ENCODE data around the gene HMGCS1.
"Not testable (repeated sequence)": the region's sequence is repeated elsewhere in the genome, so short reads cannot be mapped to it uniquely, and the experiment has no call there.

HMGCS1 gene

DNA sequence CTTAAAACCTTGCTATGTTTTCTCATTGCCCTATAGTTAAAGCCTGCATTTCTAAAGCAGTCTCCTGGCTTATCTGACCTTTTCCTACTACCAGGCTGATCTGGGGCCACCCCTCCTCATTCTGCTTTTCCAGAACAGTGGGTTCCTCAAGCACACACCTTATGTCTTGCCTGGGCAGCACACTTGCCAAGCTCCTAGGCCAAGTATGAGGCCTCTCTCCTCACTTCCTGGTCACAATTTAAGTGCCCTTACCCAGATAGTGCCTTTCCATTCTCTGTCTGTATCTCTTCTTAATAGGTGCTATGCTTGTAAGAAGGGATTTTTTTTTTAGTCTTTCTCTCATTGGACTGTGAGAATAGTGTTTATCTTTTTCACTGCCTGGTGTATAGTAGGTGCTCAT, 39.7 kb downstream of the HMGCS1 start:
- no peak for DNase-seq (ENCODE audit: low read depth)

- no peak for DNase-seq (ENCODE audit: low read depth)
These were observed 42.6 kb downstream of the HMGCS1 start for GRCh38 chr5:43270645-43271044.

GRCh38 chr5:43268188-43268820, 44.9 kb downstream of the HMGCS1 start:
- DNase-seq (ENCODE audit: low read depth) = no peak

DNA sequence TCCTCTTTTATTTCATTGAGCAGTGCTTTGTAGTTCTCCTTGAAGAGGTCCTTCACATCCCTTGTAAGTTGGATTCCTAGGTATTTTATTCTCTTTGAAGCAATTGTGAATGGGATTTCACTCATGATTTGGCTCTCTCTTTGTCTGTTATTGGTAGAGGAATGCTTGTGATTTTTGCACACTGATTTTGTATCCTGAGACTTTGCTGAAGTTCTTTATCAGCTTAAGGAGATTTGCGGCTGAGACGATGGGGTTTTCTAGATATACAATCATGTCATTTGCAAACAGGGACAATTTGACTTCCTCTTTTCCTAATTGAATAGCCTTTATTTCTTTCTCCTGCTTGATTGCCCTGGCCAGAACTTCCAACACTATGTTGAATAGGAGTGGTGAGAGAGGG, 50.9 kb downstream of the HMGCS1 start:
- not testable (repeated sequence) for DNase-seq (ENCODE audit: low read depth)

DNA sequence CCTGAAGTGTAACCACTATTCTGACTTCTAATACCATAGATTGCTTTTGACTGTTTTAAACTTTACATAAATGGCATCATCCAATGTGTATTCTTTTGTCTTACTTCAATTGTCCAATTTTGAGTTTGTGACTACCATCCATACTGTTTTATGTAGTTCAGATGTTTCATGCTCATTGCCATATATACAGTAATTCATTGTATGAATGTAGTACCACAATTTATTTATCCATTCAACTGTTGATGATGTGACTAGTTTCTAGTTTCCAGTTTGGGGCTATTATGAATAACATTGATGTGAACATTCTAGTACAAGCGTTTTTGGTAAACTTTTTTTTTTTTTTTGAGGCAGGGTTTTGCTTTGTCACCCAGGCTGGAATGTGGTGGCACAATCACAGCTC, 55.1 kb downstream of the HMGCS1 start:
- no peak for DNase-seq (ENCODE audit: low read depth)

DNA sequence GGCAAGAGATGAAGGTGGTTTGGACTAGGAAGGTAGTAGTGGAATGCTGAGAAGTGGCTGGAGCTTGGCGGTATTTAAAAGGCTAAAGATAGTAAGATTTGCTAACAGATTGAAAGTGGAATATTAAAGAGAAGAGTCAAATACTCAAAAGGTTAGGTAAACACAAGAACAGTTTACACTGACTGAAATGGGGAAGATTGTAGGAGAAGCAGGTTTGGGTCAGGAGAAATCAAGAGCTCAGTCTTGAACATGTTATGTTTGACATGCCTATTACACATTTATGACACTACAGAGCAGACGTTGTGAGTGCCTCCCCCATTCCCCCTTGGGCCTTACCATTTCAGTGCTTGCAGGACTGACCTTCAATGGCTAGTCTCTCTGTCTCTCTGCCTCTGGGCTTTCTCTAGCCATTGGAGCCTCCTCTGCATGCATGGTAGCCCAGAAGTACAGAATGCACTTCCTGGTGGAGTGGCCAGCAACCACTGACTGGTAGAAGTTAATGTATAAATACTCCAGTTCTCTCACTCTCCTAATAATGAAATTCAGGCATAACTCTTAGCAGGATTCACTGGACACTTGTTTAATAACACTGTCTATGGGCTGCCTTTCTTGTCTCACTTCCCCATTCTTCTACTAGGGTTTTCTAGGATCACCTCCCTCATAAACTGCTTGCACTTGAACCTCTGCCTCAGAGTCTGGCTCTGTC, 56.8 kb downstream of the HMGCS1 start:
- no peak for DNase-seq (ENCODE audit: low read depth)

DNA sequence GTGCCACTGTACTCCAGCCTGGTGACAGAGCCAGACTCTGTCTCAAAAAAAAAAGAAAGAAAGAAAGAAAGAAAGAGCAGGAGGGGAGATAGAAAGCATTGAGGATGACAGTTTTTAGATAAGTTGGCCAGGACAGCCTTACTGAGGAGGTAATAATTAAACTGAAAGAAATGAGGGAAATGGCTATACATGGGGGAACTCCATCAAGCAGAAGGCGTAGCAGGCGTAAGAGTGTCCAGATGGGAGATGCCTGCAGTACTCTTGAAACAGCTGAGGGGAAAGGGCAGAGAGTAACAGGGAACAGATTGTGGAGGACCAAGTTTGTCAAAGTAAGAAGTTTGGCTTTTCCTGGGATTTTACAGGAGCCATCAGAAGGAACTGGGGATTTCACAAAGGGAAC, 57.5 kb downstream of the HMGCS1 start:
- no peak for DNase-seq (ENCODE audit: low read depth)

GRCh38 chr5:43251754-43252153, 61.5 kb downstream of the HMGCS1 start:
- no peak for DNase-seq (ENCODE audit: low read depth)

GRCh38 chr5:43245724-43246385, 67.4 kb downstream of the HMGCS1 start:
- no peak for DNase-seq (ENCODE audit: low read depth)

DNA sequence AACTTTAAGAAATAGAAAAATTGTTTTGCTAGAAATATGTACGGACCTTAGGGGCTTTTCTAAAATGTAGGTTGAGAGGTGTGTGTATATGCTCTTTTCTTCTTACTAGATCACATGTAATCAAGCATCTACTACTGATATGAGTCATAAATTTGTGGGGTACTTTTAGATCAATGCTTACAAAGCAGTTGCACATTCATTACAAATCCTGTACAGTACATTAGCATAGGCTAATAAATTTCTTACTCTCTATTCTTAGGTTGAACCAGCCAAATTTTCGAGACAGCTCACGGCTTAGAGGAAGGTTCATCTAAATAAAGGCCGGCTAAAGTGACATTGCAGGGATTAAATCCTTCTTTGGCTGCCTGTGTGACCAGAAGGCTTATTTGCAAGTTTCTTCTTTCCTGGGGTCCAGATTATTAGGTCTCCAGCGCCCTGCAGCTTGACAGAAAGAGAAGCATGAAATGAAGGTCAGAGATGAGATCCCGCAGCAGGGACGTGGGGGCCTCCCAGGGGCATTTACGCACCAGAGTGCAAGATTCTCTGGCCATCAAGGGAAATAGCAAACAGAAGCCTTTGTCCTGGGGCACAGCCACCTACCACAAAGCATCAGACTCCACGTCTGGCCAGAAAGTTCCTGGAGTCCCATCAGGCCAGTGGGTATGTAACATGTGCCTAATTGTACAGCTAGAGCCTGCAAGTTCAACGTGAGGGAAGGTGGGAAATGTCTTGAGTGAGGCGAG, 68.2 kb downstream of the HMGCS1 start:
- no peak for DNase-seq (ENCODE audit: low read depth)

GRCh38 chr5:43243270-43243669, 69.9 kb downstream of the HMGCS1 start:
- DNase-seq (ENCODE audit: low read depth) = no peak

DNA sequence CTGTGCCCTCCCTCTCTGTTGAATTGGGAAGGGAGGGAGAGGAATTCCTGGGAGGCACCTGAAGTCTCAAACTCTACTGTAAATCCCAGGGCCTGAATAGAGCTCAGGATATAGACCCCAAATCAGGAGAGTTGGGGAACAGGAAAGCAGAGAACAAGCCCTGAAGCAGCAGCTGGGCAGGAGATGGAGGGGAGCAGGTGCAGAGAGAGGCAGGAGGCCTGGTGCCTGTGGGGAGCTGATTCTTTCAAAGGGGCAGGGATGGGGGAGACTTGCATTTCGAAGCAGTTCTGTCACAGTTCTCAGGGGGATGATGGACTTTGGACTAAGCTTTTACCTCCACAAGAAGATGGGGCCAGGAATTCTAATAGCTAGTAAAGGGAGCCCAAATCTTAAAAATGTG, 71.0 kb downstream of the HMGCS1 start:
- no peak for DNase-seq (ENCODE audit: low read depth)

Measured in activated T-cell treated with anti-CD3 and anti-CD28 coated beads for 1 hour (primary cell).